K562 (cell line): ENCODE data around the gene ROR2. TPM values are rescaled to one million over a fixed set of nuclear protein-coding genes. Genes with fewer than 3 reads are reported as not detected.

ENCODE experiments used
- ATAC-seq: fragments of 200-7000 bp; cut with Tn5 transposase; 3 replicates; pipeline ENCODE4 v1.9.1; 2020; ENCODE audit warnings: moderate library complexity
- BruUV-seq: library from RNA; stranded (reverse); fragments of 400-500 nt; replicated peaks from 2 replicates; lab custom pipeline; 2021; lab: Mats Ljungman, UMichigan
- CTCF ChIA-PET: fragments of 300-600 bp; formaldehyde crosslinking; extraction: SDS; loops from one replicate; lab custom pipeline; 2021; ENCODE audit warnings: low intra/inter-chr PET ratio; lab: Yijun Ruan, JAX
- POLR2A ChIA-PET: fragments of 300-600, 350-650 bp; sonication (Branson Sonifier 250); formaldehyde crosslinking; extraction: SDS; loops from one replicate; lab custom pipeline; 2021; ENCODE audit warnings: antibody characterized with exemption, inconsistent platforms; lab: Yijun Ruan, JAX
- DNase-seq, 4 experiments: peaks; one replicate each; pipeline versions ENCODE4 v3.0.0 to v3.0.0-alpha.2; 2011 to 2018; ENCODE audit warnings: low spot score in 3 of 4, mixed read lengths in 3 of 4; ENCODE audit errors: extremely low read depth in 1 of 4
- FAIRE-seq: peaks from 2 replicates; lab custom pipeline; 2011; peaks lifted over from hg19 to GRCh38; lab: Jason Lieb, UNC
- H2AFZ ChIP-seq: 2 replicates; pipeline ENCODE4 v1.6.0; 2011; ENCODE audit warnings: low read depth, low read length, control low read depth, inconsistent platforms
- H3K27ac ChIP-seq: fragments of 200-600 bp; 3 replicates; pipeline ENCODE4 v1.8.0; 2011; ENCODE audit warnings: low read depth, mild to moderate bottlenecking, control low read depth, inconsistent platforms, low read length, moderate library complexity, mixed read lengths; ENCODE audit errors: extremely low read depth
- H3K27me3 ChIP-seq, 2 experiments: fragments of 300-600 bp in 1 of 2; 2 replicates in 1 of 2; 3 replicates in 1 of 2; pipeline versions ENCODE4 v1.6.0 to v1.8.0; 2011; ENCODE audit warnings: inconsistent platforms in 2 of 2, low read length in 2 of 2, mild to moderate bottlenecking in 1 of 2, mixed read lengths in 1 of 2, moderate library complexity in 1 of 2; ENCODE audit not compliant: control insufficient read depth in 2 of 2, insufficient read depth in 2 of 2
- H3K36me3 ChIP-seq: fragments of 300-600 bp; 3 replicates; pipeline ENCODE4 v1.8.0; 2011; ENCODE audit warnings: mild to moderate bottlenecking, low read length, inconsistent platforms; ENCODE audit not compliant: control insufficient read depth, insufficient read depth
- H3K4me1 ChIP-seq, 2 experiments: fragments of 200-600 bp in 1 of 2; replicated peaks in 1 of 2; 2 replicates in 1 of 2; 3 replicates in 1 of 2; pipeline versions ENCODE4 v1.5.1 to v1.8.0; 2011; ENCODE audit warnings: inconsistent platforms in 2 of 2, low read length in 2 of 2, mild to moderate bottlenecking in 1 of 2, mixed read lengths in 1 of 2, moderate library complexity in 1 of 2; ENCODE audit not compliant: control insufficient read depth in 2 of 2, insufficient read depth in 2 of 2
- H3K4me2 ChIP-seq: 2 replicates; pipeline ENCODE4 v1.6.1; 2011; ENCODE audit warnings: low read length, control low read depth, inconsistent platforms, mixed read lengths; ENCODE audit not compliant: insufficient read depth
- H3K4me3 ChIP-seq: fragments of 200-600 bp; sonication (generic), shearing (Covaris generic); 2 replicates; pipeline ENCODE4 v1.5.1; 2016; ENCODE audit warnings: control low read depth, inconsistent platforms
- H3K79me2 ChIP-seq: fragments of 200-600 bp; 3 replicates; pipeline ENCODE4 v1.8.0; 2011; ENCODE audit warnings: low read length, inconsistent platforms; ENCODE audit not compliant: control insufficient read depth, insufficient read depth
- H3K9ac ChIP-seq, 2 experiments: 2 replicates each; pipeline versions ENCODE4 v1.6.0 to v1.6.1; 2011; ENCODE audit warnings: low read depth in 2 of 2, low read length in 2 of 2, control low read depth in 1 of 2, inconsistent platforms in 1 of 2, mild to moderate bottlenecking in 1 of 2, mixed read lengths in 1 of 2; ENCODE audit not compliant: insufficient read depth in 1 of 2
- H3K9me1 ChIP-seq: one replicate; pipeline ENCODE4 v1.6.0; 2011; ENCODE audit warnings: inconsistent platforms, mild to moderate bottlenecking, low read length, moderate library complexity; ENCODE audit not compliant: control insufficient read depth, insufficient read depth
- H3K9me3 ChIP-seq: replicated peaks from 2 replicates; pipeline ENCODE4 v1.5.1; 2011; ENCODE audit warnings: low read depth, low read length, inconsistent platforms; ENCODE audit not compliant: control insufficient read depth, insufficient read depth
- H4K20me1 ChIP-seq: replicated peaks from 2 replicates; pipeline ENCODE4 v1.6.1; 2011; ENCODE audit warnings: low read length, inconsistent platforms, mixed read lengths; ENCODE audit not compliant: control insufficient read depth, insufficient read depth
- ADNP ChIP-seq: fragments of 200-800 bp; sonication (Bioruptor generic); IDR thresholded peaks from 2 replicates; pipeline ENCODE4 v1.6.1; 2016; ENCODE audit warnings: missing genetic modification characterization, missing compliant biosample characterization
- CXXC5 ChIP-seq: fragments of 250-450 bp; sonication (Bioruptor Pico); IDR thresholded peaks from 2 replicates; pipeline ENCODE4 v1.8.0; 2022; ENCODE audit warnings: inconsistent platforms, mild to moderate bottlenecking, moderate library complexity
- DPF2 ChIP-seq: fragments of 450-650 bp; IDR thresholded peaks from 2 replicates; pipeline ENCODE4 v1.6.1; 2016
- EP300 ChIP-seq: IDR thresholded peaks from 2 replicates; pipeline ENCODE4 v1.6.1; 2012; ENCODE audit warnings: low read length, improper control_type of control experiment
- ETV5 ChIP-seq: sonication (generic); formaldehyde crosslinking; IDR thresholded peaks from 2 replicates; pipeline ENCODE4 v1.4.0; 2020; ENCODE audit warnings: low read depth, mild to moderate bottlenecking, missing genetic modification reagents
- HDAC1 ChIP-seq, 2 experiments: fragments of 450-650 bp; IDR thresholded peaks; 2 replicates each; pipeline ENCODE4 v1.6.1; 2016 to 2017; ENCODE audit warnings: inconsistent platforms in 1 of 2, mild to moderate bottlenecking in 1 of 2, moderate library complexity in 1 of 2
- MEIS2 ChIP-seq: fragments of 450-650 bp; IDR thresholded peaks from 2 replicates; pipeline ENCODE4 v1.6.1; 2014; ENCODE audit warnings: mild to moderate bottlenecking; ENCODE audit not compliant: partially characterized antibody
- NFIC ChIP-seq: fragments of 450-650 bp; IDR thresholded peaks from 2 replicates; pipeline ENCODE4 v1.6.1; 2017; ENCODE audit warnings: mild to moderate bottlenecking, inconsistent platforms
- PKNOX1 ChIP-seq: fragments of 450-650 bp; IDR thresholded peaks from 2 replicates; pipeline ENCODE4 v1.6.1; 2016
- SMARCE1 ChIP-seq: fragments of 450-650 bp; IDR thresholded peaks from 2 replicates; pipeline ENCODE4 v1.7.1; 2016; ENCODE audit warnings: mild to moderate bottlenecking
- WHSC1 ChIP-seq: IDR thresholded peaks from one replicate; pipeline ENCODE4 v1.6.1; 2012; ENCODE audit warnings: low read length, control low read depth, inconsistent platforms
- ZNF583 ChIP-seq: fragments of 250-450 bp; sonication (Bioruptor Pico); IDR thresholded peaks from 2 replicates; pipeline ENCODE4 v1.4.0; 2020
- WGBS: fragments of 100-300 bp; shearing (Covaris generic); methylation state at CpG from one replicate; pipeline ENCODE4 v1.1.6; 2016; ENCODE audit warnings: low coverage, mixed read lengths; ENCODE audit not compliant: insufficient coverage; ENCODE audit errors: missing lambda C conversion rate; 5-methylcytosine and 5-hydroxymethylcytosine counted together
- in situ Hi-C: fragments of 300-500 bp; cut with MboI; formaldehyde crosslinking; loops from 4 replicates; pipeline ENCODE4 v1.15.0; 2018; ENCODE audit warnings: inconsistent platforms, mixed read lengths
- intact Hi-C: fragments of 100-400 bp; cut with micrococcal nuclease; formaldehyde crosslinking; loops from 2 replicates; pipeline ENCODE4 v1.14.2; 2022
- polyA plus RNA-seq, 8 experiments: library from polyadenylated mRNA; depleted of rRNA in 4 of 8; stranded (reverse) in 5 of 8; unstranded in 3 of 8; fragments of >200 nt; fragmentation: Nextera tagmentation in 2 of 8; fragmentation: Illumina TruSeq in 1 of 8; extraction: Ambion mirVana in 2 of 8; extraction: Trizol in 1 of 8; gene quantifications; 2 replicates each; pipeline versions ENCODE4 v1.2.1 to v1.2.3, GENCODE V29; 2011 to 2014; ENCODE audit warnings: inconsistent platforms in 1 of 8, missing spikeins in 1 of 8
- total RNA-seq, 7 experiments: library from RNA; depleted of rRNA in 6 of 7; stranded (reverse); fragments of >200 nt in 6 of 7; fragmentation: Illumina TruSeq in 2 of 7; extraction: Trizol in 2 of 7; gene quantifications; 2 replicates each; pipeline versions ENCODE4 v1.2.1 to v1.2.3, GENCODE V29; 2011 to 2021; ENCODE audit warnings: low replicate concordance in 1 of 7
- TF ChIP-seq, protein P1 (sequence below), 2 experiments: fragments of 450-650 bp in 1 of 2; sonication (generic) in 1 of 2; formaldehyde crosslinking in 1 of 2; IDR thresholded peaks; 2 replicates each; pipeline versions ENCODE4 v1.7.1 to v1.9.0; 2016 to 2022; ENCODE audit warnings: inconsistent platforms in 1 of 2, mild to moderate bottlenecking in 1 of 2, missing genetic modification reagents in 1 of 2

The ROR2 gene
- total and polyA plus RNA-seq, 9 of the 15 experiments (the other 6 are each of a cell fraction or from before 2014, with no cell fraction given) = 5.6 to 33.8 (median 15.3) TPM

DNA sequence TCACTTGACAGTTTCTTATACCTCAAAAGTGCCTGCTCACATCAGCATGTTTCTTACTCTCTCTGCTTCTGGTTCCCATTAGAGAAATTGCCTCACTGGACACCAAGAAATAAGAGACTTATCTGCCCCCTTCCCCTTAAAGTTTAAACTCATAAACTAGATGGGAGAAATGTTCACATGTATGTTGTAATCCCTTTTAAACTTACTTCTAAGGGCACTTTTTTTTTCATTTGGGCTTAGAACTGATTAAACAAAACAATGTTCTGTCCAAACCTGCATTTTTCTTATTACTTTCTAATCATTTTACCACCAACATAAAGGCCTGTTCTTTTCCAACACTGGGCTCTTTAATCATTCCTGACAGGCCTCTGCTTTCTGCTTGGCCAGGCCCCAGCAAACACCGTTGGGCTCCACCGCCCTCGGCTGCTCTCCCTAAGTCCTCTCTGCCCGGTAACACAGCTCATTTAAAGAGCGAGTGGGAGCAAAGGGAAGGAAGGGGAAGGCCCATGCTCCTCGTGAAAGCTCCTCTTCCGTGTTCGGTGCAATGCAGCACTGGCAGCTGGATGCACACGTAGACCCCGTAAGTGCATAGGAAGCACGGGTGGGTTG, 53.4 kb downstream of the ROR2 start:
- Histone ChIP-seq H2AFZ (peak overlapping the region; percentile 48), H3K79me2 (peaks cover 91% of the 10 kb centered on the region), H3K9ac (peak overlapping the region; percentile 52 to 91), H3K4me2 (peak overlapping the region; percentile 76), H4K20me1 (no peaks in the 10 kb centered on the region), H3K36me3 (peaks cover 13% of the 10 kb centered on the region; the same call in 2 of the 3 replicates), H3K4me3 (no peak overlapping the region), H3K4me1 (peaks cover 48 to 57% of the 10 kb centered on the region in 2 experiments), H3K27me3 (no peaks in the 10 kb centered on the region), H3K27ac (peak overlapping the region; percentile 88), H3K9me3 (no peaks in the 10 kb centered on the region), H3K9me1 (no peaks in the 10 kb centered on the region)
- ChIA-PET CTCF (no interaction called here), POLR2A (interaction anchor here (1.1 kb wide), 1 partner anchor 11 kb away, joined by 4 read pairs; no protein-coding TSS in a partner anchor)
- BruUV-seq = no TSS peak
- peak; percentile 50 for ATAC-seq
- 7% methylated on average over 11 of the region's 11 CpGs for WGBS
- FAIRE-seq = peak; percentile 46
- in situ Hi-C loops (no loop called here), intact Hi-C loops (no loop called here)
- peak in 3 of 4 experiments; percentile 30 to 77 (median 49) for DNase-seq
- TF ChIP-seq ADNP (tag) (0 out of 2 replicates have a peak, but pooled peaks have one; percentile 22), EP300 (0 out of 2 replicates have a peak, but pooled peaks have one; percentile 8), HDAC1 (IDR thresholded peaks at IDR 0.05) (peak in 1 of 2 experiments; percentile 16; a peak in 1 of 4 replicates), PKNOX1 (peak; percentile 88), NFIC (peak; percentile 62), SMARCE1 (0 out of 2 replicates have a peak, but pooled peaks have one; percentile 15), ZNF583 (no peak), DPF2 (peak; percentile 26; the same call in 1 of the 2 replicates), ETV5 (CRISPR knock-in tag) (0 out of 2 replicates have a peak, but pooled peaks have one; percentile 27), WHSC1 (peak; percentile 64), MEIS2 (peak; percentile 96), CXXC5 (peak; percentile 37; the same call in 1 of the 2 replicates)
- TF ChIP-seq, protein P1, sequence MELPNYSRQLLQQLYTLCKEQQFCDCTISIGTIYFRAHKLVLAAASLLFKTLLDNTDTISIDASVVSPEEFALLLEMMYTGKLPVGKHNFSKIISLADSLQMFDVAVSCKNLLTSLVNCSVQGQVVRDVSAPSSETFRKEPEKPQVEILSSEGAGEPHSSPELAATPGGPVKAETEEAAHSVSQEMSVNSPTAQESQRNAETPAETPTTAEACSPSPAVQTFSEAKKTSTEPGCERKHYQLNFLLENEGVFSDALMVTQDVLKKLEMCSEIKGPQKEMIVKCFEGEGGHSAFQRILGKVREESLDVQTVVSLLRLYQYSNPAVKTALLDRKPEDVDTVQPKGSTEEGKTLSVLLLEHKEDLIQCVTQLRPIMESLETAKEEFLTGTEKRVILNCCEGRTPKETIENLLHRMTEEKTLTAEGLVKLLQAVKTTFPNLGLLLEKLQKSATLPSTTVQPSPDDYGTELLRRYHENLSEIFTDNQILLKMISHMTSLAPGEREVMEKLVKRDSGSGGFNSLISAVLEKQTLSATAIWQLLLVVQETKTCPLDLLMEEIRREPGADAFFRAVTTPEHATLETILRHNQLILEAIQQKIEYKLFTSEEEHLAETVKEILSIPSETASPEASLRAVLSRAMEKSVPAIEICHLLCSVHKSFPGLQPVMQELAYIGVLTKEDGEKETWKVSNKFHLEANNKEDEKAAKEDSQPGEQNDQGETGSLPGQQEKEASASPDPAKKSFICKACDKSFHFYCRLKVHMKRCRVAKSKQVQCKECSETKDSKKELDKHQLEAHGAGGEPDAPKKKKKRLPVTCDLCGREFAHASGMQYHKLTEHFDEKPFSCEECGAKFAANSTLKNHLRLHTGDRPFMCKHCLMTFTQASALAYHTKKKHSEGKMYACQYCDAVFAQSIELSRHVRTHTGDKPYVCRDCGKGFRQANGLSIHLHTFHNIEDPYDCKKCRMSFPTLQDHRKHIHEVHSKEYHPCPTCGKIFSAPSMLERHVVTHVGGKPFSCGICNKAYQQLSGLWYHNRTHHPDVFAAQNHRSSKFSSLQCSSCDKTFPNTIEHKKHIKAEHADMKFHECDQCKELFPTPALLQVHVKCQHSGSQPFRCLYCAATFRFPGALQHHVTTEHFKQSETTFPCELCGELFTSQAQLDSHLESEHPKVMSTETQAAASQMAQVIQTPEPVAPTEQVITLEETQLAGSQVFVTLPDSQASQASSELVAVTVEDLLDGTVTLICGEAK (IDR thresholded peaks at IDR 0.05) = 0 out of 2 replicates have a peak, but pooled peaks have one; percentile 9
- TF ChIP-seq, protein P1 (CRISPR knock-in tag; IDR thresholded peaks at IDR 0.05) = no peak
